ENCODE measurements around the gene SPEN. TPM values are rescaled to one million over a fixed set of nuclear protein-coding genes. Genes with fewer than 3 reads are reported as not detected.

SPEN gene
- total and polyA plus RNA-seq, 9 of the 15 experiments (the other 6 are each of a cell fraction or from before 2014, with no cell fraction given) = 5.7 to 87.5 (median 27.2) TPM

- TF ChIP-seq ZNF512 (tag; IDR thresholded peaks at IDR 0.05) = peak; percentile 40; the same call in 1 of the 2 replicates
- TF ChIP-seq ZNF408 (CRISPR knock-in tag; IDR thresholded peaks at IDR 0.05; ENCODE audit: low read depth) = no peak
- 0 out of 2 replicates have a peak, but pooled peaks have one; percentile 18 for TF ChIP-seq RHOXF2B (CRISPR knock-in tag; conservative IDR thresholded peaks at IDR 0.05)
- peak; percentile 11; the same call in 1 of the 2 replicates for TF ChIP-seq HDGF (IDR thresholded peaks at IDR 0.05)
- TF ChIP-seq EGR1 (conservative IDR thresholded peaks at IDR 0.05) = peak; percentile 42; the same call in 1 of the 2 replicates
- peak; percentile 51; the same call in 1 of the 2 replicates for TF ChIP-seq E2F4 (CRISPR knock-in tag; IDR thresholded peaks at IDR 0.05; ENCODE audit: low read depth)
- TF ChIP-seq HDAC2 (IDR thresholded peaks at IDR 0.05) = 0 out of 2 replicates have a peak, but pooled peaks have one; percentile 19
- TF ChIP-seq JUN (IDR thresholded peaks at IDR 0.05; ENCODE audit: borderline replicate concordance, low read depth, low read length) = peak; percentile 55; the same call in 1 of the 2 replicates
- TF ChIP-seq JUN (CRISPR knock-in tag; IDR thresholded peaks at IDR 0.05; ENCODE audit: borderline replicate concordance) = no peak
- no peak for TF ChIP-seq POLR2B (IDR thresholded peaks at IDR 0.05; ENCODE audit: low read depth, partially characterized antibody)
- TF ChIP-seq DMBX1 (CRISPR knock-in tag; IDR thresholded peaks at IDR 0.05; ENCODE audit: borderline replicate concordance) = peak; percentile 46; the same call in 1 of the 2 replicates
- TF ChIP-seq MEIS2 (IDR thresholded peaks at IDR 0.05; ENCODE audit: partially characterized antibody) = peak; percentile 55
- TF ChIP-seq FOS (IDR thresholded peaks at IDR 0.05; ENCODE audit: extremely low read depth, insufficient read length) = peak; percentile 10
- TF ChIP-seq YY1 (IDR thresholded peaks at IDR 0.05; ENCODE audit: borderline replicate concordance in 1 of 3, control insufficient read depth in 1 of 3, extremely low read depth in 1 of 3, insufficient read depth in 3 of 3, insufficient read length in 1 of 3, insufficient replicate concordance in 2 of 3, low read depth in 1 of 3, low read length in 2 of 3) = peak in 1 of 3 experiments; percentile 26
- TF ChIP-seq ATF3 (IDR thresholded peaks at IDR 0.05) = peak; percentile 62
- TF ChIP-seq ATF3 (CRISPR knock-in tag; conservative IDR thresholded peaks at IDR 0.05) = 0 out of 2 replicates have a peak, but pooled peaks have one; percentile 25
- TF ChIP-seq NFE2L1 (tag; IDR thresholded peaks at IDR 0.05; ENCODE audit: borderline replicate concordance, low read depth) = no peak
- no peak for TF ChIP-seq NCOR1 (IDR thresholded peaks at IDR 0.05)
- no peak for TF ChIP-seq ZNF311 (CRISPR knock-in tag; IDR thresholded peaks at IDR 0.05)
- no peak for TF ChIP-seq RNF219 (CRISPR knock-in tag; IDR thresholded peaks at IDR 0.05)
Observed at GRCh38 chr1:15950763-15951295, 103.3 kb downstream of the SPEN start (continued).

All from K562 (cell line).